IMR-90 (cell line): ENCODE measurements around the gene ADGRF1.

ENCODE experiments used
- CHD1 ChIP-seq: IDR thresholded peaks from 2 replicates; pipeline ENCODE4 v1.6.1; 2012; ENCODE audit warnings: low read depth, low read length, improper control_type of control experiment
- ELK1 ChIP-seq: fragments of 150-350 bp; IDR thresholded peaks from 2 replicates; pipeline ENCODE4 v1.6.1; 2016; ENCODE audit warnings: low read depth, mild to moderate bottlenecking, low read length, moderate library complexity, borderline replicate concordance
- MAFK ChIP-seq: IDR thresholded peaks from 2 replicates; pipeline ENCODE4 v1.6.1; 2012; ENCODE audit warnings: low read depth, low read length, improper control_type of control experiment
- POLR2A ChIP-seq: IDR thresholded peaks from 2 replicates; pipeline ENCODE4 v1.6.1; 2012; ENCODE audit warnings: mild to moderate bottlenecking, low read depth, low read length
- RAD21 ChIP-seq: IDR thresholded peaks from 2 replicates; pipeline ENCODE4 v1.6.1; 2012; ENCODE audit warnings: low read length, improper control_type of control experiment
- RCOR1 ChIP-seq: IDR thresholded peaks from 2 replicates; pipeline ENCODE4 v1.6.1; 2012; ENCODE audit warnings: mild to moderate bottlenecking, low read length, improper control_type of control experiment; ENCODE audit not compliant: insufficient replicate concordance
- RFX5 ChIP-seq: IDR thresholded peaks from 2 replicates; pipeline ENCODE4 v1.8.0; 2012; ENCODE audit warnings: low read depth, mild to moderate bottlenecking, low read length, moderate library complexity
- SMC3 ChIP-seq: fragments of 150-350 bp; IDR thresholded peaks from 2 replicates; pipeline ENCODE4 v1.6.1; 2016; ENCODE audit warnings: low read depth, mild to moderate bottlenecking, antibody characterized with exemption, low read length, moderate library complexity
- TF ChIP-seq, protein P1 (sequence below): conservative IDR thresholded peaks from 2 replicates; pipeline ENCODE4 v1.5.1; 2012; ENCODE audit warnings: mild to moderate bottlenecking, low read depth, low read length, improper control_type of control experiment
- TF ChIP-seq, protein P2 (sequence below): fragments of 150-350 bp; IDR thresholded peaks from 2 replicates; pipeline ENCODE4 v1.6.1; 2017; ENCODE audit warnings: mild to moderate bottlenecking, antibody characterized with exemption, low read length, low read depth

GRCh38 chr6:47009583-47009982, 32.5 kb downstream of the ADGRF1 start:
- TF ChIP-seq POLR2A = no peak
- TF ChIP-seq, protein P1, sequence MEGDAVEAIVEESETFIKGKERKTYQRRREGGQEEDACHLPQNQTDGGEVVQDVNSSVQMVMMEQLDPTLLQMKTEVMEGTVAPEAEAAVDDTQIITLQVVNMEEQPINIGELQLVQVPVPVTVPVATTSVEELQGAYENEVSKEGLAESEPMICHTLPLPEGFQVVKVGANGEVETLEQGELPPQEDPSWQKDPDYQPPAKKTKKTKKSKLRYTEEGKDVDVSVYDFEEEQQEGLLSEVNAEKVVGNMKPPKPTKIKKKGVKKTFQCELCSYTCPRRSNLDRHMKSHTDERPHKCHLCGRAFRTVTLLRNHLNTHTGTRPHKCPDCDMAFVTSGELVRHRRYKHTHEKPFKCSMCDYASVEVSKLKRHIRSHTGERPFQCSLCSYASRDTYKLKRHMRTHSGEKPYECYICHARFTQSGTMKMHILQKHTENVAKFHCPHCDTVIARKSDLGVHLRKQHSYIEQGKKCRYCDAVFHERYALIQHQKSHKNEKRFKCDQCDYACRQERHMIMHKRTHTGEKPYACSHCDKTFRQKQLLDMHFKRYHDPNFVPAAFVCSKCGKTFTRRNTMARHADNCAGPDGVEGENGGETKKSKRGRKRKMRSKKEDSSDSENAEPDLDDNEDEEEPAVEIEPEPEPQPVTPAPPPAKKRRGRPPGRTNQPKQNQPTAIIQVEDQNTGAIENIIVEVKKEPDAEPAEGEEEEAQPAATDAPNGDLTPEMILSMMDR = no peak
- TF ChIP-seq MAFK = no peak
- TF ChIP-seq SMC3 = no peak
- TF ChIP-seq, protein P2, sequence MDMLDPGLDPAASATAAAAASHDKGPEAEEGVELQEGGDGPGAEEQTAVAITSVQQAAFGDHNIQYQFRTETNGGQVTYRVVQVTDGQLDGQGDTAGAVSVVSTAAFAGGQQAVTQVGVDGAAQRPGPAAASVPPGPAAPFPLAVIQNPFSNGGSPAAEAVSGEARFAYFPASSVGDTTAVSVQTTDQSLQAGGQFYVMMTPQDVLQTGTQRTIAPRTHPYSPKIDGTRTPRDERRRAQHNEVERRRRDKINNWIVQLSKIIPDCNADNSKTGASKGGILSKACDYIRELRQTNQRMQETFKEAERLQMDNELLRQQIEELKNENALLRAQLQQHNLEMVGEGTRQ = no peak
- no peak for TF ChIP-seq RAD21
- no peak for TF ChIP-seq RFX5
- TF ChIP-seq CHD1 = no peak
- no peak for TF ChIP-seq RCOR1
- TF ChIP-seq ELK1 = no peak
